ENCODE data around the gene CTSK. TPM values are rescaled to one million over a fixed set of nuclear protein-coding genes. Genes with fewer than 3 reads are reported as not detected.

Gene CTSK
- total RNA-seq, 1 donor from 2014 or later: 28.3 TPM

GRCh38 chr1:150826299-150826698, 18.2 kb upstream of the CTSK start:
- DNase-seq (ENCODE audit: low spot score in 2 of 2, unreplicated experiment in 2 of 2): no peak
- Mint-ChIP-seq H3K4me3 (no peak overlapping the region), H3K36me3 (peaks cover 35% of the 10 kb centered on the region), H3K4me1 (no peaks in the 10 kb centered on the region), H3K27me3 (ENCODE audit: low read depth) (no peaks in the 10 kb centered on the region), H3K9me3 (no peaks in the 10 kb centered on the region), H3K27ac (no peak overlapping the region)
- TF ChIP-seq CTCF (IDR thresholded peaks at IDR 0.05; ENCODE audit: unreplicated experiment): no peak

- H3K27me3 Mint-ChIP-seq (ENCODE audit: low read depth): no peaks in the 10 kb centered on the region
- H3K4me1 Mint-ChIP-seq: no peaks in the 10 kb centered on the region
- H3K27ac Mint-ChIP-seq: no peak overlapping the region
- no peaks in the 10 kb centered on the region for H3K9me3 Mint-ChIP-seq
- TF ChIP-seq CTCF (IDR thresholded peaks at IDR 0.05; ENCODE audit: unreplicated experiment): no peak
- no peak for DNase-seq (ENCODE audit: low spot score in 2 of 2, unreplicated experiment in 2 of 2)
- H3K4me3 Mint-ChIP-seq: no peak overlapping the region
- H3K36me3 Mint-ChIP-seq: peaks cover 22% of the 10 kb centered on the region
Measured at GRCh38 chr1:150820730-150821512, 12.9 kb upstream of the CTSK start.

- H3K4me3 Mint-ChIP-seq: no peak overlapping the region
- H3K27me3 Mint-ChIP-seq (ENCODE audit: low read depth): no peaks in the 10 kb centered on the region
- no peaks in the 10 kb centered on the region for H3K4me1 Mint-ChIP-seq
- H3K36me3 Mint-ChIP-seq: peaks cover 17% of the 10 kb centered on the region
- no peak for TF ChIP-seq CTCF (IDR thresholded peaks at IDR 0.05; ENCODE audit: unreplicated experiment)
- no peak overlapping the region for H3K27ac Mint-ChIP-seq
- no peak for DNase-seq (ENCODE audit: low spot score in 2 of 2, unreplicated experiment in 2 of 2)
- H3K9me3 Mint-ChIP-seq: no peaks in the 10 kb centered on the region
Measured at GRCh38 chr1:150815871-150816270, 7.8 kb upstream of the CTSK start.

- Mint-ChIP-seq H3K4me1 (peaks cover 7% of the 10 kb centered on the region), H3K4me3 (no peak overlapping the region), H3K27me3 (ENCODE audit: low read depth) (no peaks in the 10 kb centered on the region), H3K36me3 (peaks cover 17% of the 10 kb centered on the region), H3K9me3 (no peaks in the 10 kb centered on the region), H3K27ac (no peak overlapping the region)
- peak; percentile 41 for TF ChIP-seq CTCF (IDR thresholded peaks at IDR 0.05; ENCODE audit: unreplicated experiment)
- DNase-seq (ENCODE audit: low spot score in 2 of 2, unreplicated experiment in 2 of 2): peak in 1 of 2 experiments; percentile 53
Measured at GRCh38 chr1:150813028-150813707, 5.1 kb upstream of the CTSK start.

- Mint-ChIP-seq H3K36me3 (peaks cover 8% of the 10 kb centered on the region), H3K9me3 (no peaks in the 10 kb centered on the region), H3K4me3 (no peak overlapping the region), H3K27ac (no peak overlapping the region), H3K27me3 (ENCODE audit: low read depth) (no peaks in the 10 kb centered on the region), H3K4me1 (peaks cover 23% of the 10 kb centered on the region)
- DNase-seq (ENCODE audit: low spot score in 2 of 2, unreplicated experiment in 2 of 2): no peak
- TF ChIP-seq CTCF (IDR thresholded peaks at IDR 0.05; ENCODE audit: unreplicated experiment): no peak
Measured at GRCh38 chr1:150810958-150811659, 3.0 kb upstream of the CTSK start.

Measured in mesothelial cell of epicardium (in vitro differentiated cells).